ENCODE results near the gene SREBF1. TPM values are rescaled to one million over a fixed set of nuclear protein-coding genes. Genes with fewer than 3 reads are reported as not detected.

SREBF1 gene
- total RNA-seq, 1 donor from 2014 or later = 175 TPM

DNA sequence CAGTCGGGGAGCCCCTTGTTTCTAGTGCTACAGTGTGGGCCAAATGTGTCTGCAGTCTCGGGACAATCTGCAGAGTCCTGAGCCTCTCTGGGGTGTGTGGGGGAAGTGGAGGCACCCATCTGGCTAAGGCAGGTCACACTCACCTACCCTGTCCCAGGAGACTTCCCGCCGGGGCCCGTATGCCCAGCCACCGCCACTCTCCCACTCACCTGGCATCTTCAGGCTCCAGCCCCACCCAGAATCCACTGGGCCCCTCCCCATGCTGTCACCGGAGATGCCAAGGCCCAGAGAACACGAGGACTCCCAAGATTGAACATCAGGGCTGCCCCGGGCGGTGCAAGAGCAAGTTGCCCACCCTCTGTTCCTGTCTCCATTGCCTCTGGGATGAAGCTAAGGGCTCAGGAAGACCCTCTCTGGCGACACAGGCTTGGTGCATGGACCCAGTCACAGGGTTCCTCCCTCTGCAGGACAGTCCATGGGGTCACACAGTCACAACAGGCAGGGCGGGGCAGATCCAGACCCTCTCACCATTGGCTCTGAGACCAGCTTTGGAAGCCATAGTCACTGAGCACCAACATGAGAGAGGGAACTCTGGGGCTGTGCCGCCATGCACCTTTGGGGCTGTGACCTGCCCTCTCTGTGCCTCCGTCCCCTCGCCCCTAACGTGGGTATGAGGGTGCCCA lies 38.1 kb downstream of the SREBF1 start:
- intact Hi-C loops (cut with micrococcal nuclease) = no loop called here

- intact Hi-C loops (cut with micrococcal nuclease) = no loop called here
Observed at GRCh38 chr17:17798010-17798556, 38.7 kb downstream of the SREBF1 start.

DNA sequence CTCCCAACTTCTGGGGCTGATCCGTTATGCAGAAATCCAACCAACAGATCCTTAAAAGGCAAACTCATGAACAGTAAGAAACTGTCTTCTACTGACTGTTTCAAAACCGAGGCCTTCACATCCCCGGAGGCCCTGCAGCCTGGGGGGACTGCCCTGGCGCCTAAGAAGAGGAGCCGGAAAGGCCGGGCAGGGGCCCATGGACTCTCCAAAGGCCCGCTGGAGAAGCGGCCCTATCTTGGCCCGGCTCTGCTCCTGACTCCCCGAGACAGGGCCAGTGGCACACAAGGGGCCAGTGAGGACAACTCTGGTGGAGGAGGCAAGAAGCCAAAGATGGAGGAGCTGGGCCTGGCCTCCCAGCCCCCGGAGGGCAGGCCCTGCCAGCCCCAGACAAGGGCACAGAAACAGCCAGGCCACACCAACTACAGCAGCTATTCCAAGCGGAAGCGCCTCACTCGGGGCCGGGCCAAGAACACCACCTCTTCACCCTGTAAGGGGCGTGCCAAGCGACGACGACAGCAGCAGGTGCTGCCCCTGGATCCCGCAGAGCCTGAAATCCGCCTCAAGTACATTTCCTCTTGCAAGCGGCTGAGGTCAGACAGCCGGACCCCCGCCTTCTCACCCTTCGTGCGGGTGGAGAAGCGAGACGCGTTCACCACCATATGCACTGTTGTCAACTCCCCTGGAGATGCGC lies 39.5 kb downstream of the SREBF1 start:
- intact Hi-C loops (cut with micrococcal nuclease) = no loop called here

GRCh38 chr17:17796787-17797061 lies 40.1 kb downstream of the SREBF1 start:
- intact Hi-C loops (cut with micrococcal nuclease) = no loop called here

DNA sequence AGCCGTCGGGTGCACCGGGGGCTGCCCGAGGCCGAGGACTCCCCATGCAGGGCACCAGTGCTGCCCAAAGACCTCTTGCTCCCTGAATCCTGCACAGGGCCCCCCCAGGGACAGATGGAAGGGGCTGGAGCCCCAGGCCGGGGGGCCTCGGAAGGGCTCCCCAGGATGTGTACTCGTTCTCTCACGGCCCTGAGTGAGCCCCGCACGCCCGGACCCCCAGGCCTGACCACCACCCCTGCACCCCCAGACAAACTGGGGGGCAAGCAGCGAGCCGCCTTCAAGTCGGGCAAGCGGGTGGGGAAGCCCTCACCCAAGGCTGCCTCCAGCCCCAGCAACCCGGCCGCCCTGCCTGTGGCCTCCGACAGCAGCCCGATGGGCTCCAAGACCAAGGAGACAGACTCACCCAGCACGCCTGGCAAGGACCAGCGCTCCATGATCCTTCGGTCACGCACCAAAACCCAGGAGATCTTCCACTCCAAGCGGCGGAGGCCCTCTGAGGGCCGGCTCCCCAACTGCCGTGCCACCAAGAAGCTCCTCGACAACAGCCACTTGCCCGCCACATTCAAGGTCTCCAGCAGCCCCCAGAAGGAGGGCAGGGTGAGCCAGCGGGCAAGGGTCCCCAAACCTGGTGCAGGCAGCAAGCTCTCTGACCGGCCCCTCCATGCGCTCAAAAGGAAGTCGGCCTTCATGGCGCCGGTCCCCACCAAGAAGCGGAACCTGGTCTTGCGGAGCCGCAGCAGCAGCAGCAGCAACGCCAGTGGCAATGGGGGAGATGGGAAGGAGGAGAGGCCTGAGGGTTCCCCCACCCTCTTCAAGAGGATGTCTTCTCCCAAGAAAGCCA lies 40.6 kb downstream of the SREBF1 start:
- intact Hi-C loops (cut with micrococcal nuclease) = no loop called here

DNA sequence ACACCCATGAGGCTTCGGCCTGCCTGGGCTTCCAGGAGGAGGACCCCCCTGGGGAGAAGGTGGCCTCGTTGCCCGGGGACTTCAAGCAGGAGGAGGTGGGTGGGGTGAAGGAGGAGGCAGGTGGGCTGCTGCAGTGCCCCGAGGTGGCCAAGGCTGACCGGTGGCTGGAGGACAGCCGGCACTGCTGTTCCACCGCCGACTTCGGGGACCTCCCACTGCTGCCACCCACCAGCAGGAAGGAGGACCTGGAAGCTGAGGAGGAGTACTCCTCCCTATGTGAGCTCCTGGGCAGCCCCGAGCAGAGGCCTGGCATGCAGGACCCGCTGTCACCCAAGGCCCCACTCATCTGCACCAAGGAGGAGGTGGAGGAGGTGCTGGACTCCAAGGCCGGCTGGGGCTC lies 41.5 kb downstream of the SREBF1 start:
- intact Hi-C loops (cut with micrococcal nuclease) = no loop called here

- intact Hi-C loops (cut with micrococcal nuclease) = no loop called here
Observed at GRCh38 chr17:17794382-17794781, 42.4 kb downstream of the SREBF1 start.

DNA sequence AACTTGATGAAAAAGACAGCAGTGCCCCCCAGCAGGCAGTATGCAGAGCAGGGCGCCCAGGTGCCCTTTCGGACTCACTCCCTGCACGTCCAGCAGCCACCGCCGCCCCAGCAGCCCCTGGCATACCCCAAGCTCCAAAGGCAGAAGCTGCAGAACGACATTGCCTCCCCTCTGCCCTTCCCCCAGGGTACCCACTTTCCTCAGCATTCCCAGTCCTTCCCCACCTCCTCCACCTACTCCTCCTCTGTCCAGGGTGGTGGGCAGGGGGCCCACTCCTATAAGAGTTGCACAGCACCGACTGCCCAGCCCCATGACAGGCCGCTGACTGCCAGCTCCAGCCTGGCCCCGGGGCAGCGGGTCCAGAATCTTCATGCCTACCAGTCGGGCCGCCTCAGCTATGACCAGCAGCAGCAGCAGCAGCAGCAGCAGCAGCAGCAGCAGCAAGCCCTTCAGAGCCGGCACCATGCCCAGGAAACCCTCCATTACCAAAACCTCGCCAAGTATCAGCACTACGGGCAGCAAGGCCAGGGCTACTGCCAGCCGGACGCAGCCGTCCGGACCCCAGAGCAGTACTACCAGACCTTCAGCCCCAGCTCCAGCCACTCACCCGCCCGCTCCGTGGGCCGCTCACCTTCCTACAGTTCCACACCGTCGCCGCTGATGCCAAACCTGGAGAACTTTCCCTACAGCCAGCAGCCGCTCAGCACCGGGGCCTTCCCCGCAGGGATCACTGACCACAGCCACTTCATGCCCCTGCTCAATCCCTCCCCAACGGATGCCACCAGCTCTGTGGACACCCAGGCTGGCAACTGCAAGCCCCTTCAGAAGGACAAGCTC lies 43.2 kb downstream of the SREBF1 start:
- intact Hi-C loops (cut with micrococcal nuclease) = loop anchor here (2.0 kb wide), 1 partner anchor 41 kb away; no protein-coding TSS in a partner anchor

DNA sequence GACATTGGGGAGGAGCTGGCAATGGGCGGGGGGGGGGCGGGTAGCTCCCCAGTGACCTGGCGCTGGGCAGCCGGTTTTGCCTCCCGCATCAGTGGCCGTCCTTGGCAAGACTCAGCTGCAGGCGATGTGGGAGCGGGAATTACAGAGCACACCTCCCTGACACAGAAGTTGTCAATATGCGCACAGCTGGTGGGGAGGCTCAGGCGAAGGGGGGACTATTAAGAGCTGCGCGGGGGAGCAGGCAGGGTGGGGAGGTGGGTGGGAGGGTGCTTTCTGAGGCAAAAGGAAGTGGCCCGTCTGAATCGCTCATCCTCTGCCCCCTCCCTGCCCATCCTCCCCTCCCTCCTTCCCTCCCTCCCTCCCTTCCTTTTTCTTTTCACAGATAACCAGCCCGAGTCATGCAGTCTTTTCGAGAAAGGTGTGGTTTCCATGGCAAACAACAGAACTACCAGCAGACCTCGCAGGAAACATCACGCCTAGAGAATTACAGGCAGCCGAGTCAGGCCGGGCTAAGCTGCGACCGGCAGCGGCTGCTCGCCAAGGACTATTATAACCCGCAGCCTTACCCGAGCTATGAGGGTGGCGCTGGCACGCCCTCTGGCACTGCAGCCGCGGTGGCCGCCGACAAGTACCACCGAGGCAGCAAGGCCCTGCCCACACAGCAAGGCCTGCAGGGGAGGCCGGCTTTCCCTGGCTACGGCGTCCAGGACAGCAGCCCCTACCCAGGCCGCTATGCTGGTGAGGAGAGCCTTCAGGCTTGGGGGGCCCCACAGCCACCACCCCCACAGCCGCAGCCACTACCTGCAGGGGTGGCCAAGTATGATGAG lies 44.0 kb downstream of the SREBF1 start:
- intact Hi-C loops (cut with micrococcal nuclease) = loop anchor here (2.0 kb wide), 1 partner anchor 40 kb away; no protein-coding TSS in a partner anchor

- intact Hi-C loops (cut with micrococcal nuclease) = loop anchor here (2.0 kb wide), 1 partner anchor 39 kb away; no protein-coding TSS in a partner anchor
Observed at GRCh38 chr17:17792037-17792550, 44.7 kb downstream of the SREBF1 start.

DNA sequence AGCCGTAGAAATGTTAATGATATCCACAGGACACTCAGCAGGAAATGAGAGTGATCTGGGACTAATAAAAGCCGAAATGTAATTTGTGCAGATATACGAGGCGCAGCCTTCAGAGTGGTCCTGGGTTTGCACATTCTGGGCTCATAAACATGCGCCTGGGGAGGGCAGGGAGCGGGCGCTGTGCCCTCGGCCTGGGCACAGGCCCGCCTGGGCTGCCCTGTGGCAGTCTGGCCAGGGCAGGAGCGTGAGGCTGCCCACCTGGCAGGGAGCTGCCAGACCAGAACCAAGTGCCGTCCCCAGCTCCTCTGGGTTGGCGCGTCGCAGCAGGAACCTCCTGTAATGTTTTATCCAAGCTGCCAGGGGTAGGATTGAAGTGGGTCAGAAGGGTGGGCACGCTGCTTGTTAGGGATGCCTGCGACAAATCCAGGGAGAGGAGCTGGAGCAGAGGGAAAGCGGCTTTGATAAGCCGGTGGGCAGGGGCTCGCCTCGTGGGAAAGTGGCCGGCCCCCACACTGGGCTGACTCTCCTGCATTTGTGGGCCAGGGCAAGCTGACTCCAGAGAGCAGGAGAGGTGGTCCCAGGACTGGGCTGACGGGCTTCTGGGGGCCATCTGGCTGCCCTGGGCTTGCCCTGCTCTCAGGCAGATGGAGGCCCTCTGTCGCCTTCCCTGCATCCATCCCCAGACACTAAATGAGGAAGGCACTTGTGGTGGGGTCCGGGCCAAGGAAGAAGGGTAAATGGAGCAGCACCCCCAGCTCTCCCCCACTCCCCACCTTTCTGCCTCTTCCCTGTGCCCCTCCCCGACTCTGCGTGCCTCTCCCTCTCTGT lies 45.9 kb downstream of the SREBF1 start:
- intact Hi-C loops (cut with micrococcal nuclease) = no loop called here

DNA sequence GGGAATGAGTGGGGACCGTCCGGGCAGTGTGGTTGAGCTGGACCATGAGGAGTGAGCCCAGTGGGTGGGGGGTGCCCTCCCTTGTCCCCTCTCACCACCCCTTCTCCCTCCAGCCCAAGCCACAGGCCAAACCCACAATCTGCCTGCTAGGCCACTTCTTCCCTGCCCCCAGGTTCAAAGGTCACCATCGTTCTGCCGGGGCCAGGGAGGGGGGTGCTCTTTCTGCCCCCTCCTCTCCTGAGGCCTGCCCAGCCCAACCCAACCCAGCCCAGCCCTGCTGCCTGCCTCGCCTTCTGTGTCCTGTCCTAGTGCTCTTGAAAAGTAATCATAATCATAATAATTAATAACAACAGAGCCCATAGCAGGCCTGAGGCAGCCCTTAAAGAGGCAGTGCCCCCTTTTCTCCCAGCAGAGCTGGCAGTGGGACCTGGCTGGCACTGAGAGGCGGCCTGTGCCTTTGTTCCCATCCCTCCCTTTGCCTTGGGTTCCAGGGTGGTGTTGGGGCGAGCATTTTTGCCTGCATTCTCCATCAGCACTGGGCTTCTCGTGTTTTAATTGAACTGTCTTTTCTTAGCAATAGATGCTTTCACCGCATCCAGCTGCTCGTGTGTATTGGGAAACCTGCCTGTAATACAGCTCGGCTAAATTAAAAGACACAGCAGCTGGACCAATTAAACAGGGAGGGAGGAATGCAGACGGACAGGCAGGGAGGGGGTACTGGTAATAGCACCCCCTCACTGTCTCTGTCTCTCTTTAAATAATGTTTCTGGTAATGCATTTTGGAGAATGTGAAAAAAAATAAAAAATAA lies 46.8 kb downstream of the SREBF1 start:
- intact Hi-C loops (cut with micrococcal nuclease) = no loop called here

- intact Hi-C loops (cut with micrococcal nuclease) = no loop called here
Observed at GRCh38 chr17:17789410-17789809, 47.4 kb downstream of the SREBF1 start.

- intact Hi-C loops (cut with micrococcal nuclease) = no loop called here
Observed at GRCh38 chr17:17788967-17789366, 47.8 kb downstream of the SREBF1 start.

DNA sequence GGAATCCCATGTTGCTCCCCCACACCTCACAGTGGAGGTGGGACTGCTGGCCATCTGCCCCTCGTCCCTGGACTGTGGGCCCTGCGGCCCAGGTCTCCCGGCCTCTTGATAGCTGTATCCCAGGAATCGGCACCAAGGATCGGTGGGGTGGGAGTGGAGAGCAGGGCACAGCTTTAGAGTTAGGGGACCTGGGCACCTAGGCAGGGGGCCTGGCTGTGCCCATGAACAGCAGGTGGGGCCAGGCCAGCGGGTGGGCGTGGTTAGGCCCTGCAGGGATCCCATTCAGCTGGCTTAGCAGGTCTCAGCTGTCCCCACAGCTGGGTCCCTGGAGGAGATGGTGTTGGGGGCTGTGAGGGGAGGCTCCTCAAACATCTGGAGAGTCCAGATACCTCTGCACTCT lies 49.2 kb downstream of the SREBF1 start:
- intact Hi-C loops (cut with micrococcal nuclease) = no loop called here

DNA sequence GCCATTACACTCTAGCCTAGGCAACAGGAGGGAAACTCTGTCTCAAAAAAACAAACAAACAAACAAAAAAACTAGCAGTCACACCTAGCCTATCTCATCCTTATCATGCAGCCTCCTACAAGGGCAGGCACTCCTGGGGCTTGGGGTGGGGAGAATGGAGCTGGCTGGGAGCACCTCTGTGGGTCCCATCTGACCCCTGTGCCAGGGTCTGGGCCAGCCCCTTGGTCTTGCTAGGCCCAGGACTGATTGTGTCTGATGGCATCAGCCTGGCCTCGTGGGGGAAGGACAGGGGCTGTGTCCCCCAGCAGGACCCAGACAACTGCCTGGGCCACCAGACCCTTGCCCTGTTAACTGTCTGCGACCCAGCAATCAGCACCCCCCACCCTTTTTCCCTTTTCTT lies 49.8 kb downstream of the SREBF1 start:
- intact Hi-C loops (cut with micrococcal nuclease) = no loop called here

DNA sequence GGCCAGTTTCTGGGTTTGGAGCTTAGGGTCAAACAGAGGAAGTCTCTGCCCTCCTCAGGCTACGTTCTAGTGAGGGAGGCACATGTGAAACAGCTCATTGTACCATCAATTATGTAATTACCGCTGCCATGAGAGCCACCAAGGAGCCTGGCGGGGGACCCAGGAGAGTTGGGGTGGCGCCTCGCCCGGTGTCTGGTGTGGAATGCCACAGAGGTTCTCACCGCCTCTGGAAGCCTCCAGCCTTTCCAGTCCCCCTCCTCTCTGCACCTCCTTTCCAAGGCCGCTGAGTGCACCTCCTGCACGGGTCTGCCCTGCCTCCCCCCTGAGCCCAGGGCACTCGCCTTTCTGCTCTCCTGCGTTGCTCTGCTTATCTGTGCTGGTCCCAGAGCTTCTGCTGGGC lies 51.4 kb downstream of the SREBF1 start:
- intact Hi-C loops (cut with micrococcal nuclease) = no loop called here

- intact Hi-C loops (cut with micrococcal nuclease) = no loop called here
Observed at GRCh38 chr17:17784657-17785267, 52.0 kb downstream of the SREBF1 start.
